GM12875 (cell line): Measurements from ENCODE around the gene ENGASE.
"Not testable (repeated sequence)": the region's sequence is repeated elsewhere in the genome, so short reads cannot be mapped to it uniquely, and the experiment has no call there.

Experiments
- H3K4me3 ChIP-seq: one replicate; pipeline ENCODE4 v1.5.1; 2011; ENCODE audit warnings: low read depth, low read length, control low read depth
- CTCF ChIP-seq: IDR thresholded peaks from 2 replicates; pipeline ENCODE4 v1.5.1; 2011; ENCODE audit warnings: low read depth, mild to moderate bottlenecking, control low read depth, inconsistent platforms, low read length, moderate library complexity, borderline replicate concordance; ENCODE audit not compliant: insufficient read depth

The ENGASE gene

GRCh38 chr17:79066963-79067362 is 7.7 kb upstream of the ENGASE start:
- TF ChIP-seq CTCF: no peak
- H3K4me3 ChIP-seq: no peak overlapping the region

- TF ChIP-seq CTCF: no peak
- no peak overlapping the region for H3K4me3 ChIP-seq
These were observed 4.3 kb upstream of the ENGASE start for GRCh38 chr17:79070266-79070880.

GRCh38 chr17:79071161-79071740 is 3.4 kb upstream of the ENGASE start:
- H3K4me3 ChIP-seq: no peak overlapping the region
- TF ChIP-seq CTCF: no peak

- no peak for TF ChIP-seq CTCF
- H3K4me3 ChIP-seq: no peak overlapping the region
These were observed 2.1 kb upstream of the ENGASE start for GRCh38 chr17:79072544-79072943.

- no peak overlapping the region for H3K4me3 ChIP-seq
- TF ChIP-seq CTCF: no peak
These were observed 1.5 kb upstream of the ENGASE start for GRCh38 chr17:79073016-79073705.

- no peak for TF ChIP-seq CTCF
- H3K4me3 ChIP-seq: no peak overlapping the region
These were observed 927 bp upstream of the ENGASE start for GRCh38 chr17:79073706-79074088.

- H3K4me3 ChIP-seq: not testable (repeated sequence)
These were observed 439 bp upstream of the ENGASE start for GRCh38 chr17:79074121-79074648.
